GM19193 (cell line): ENCODE measurements around the gene PADI1.

Source experiments
- POLR2A ChIP-seq: IDR thresholded peaks from 4 replicates; pipeline ENCODE4 v1.6.1; 2011; ENCODE audit not compliant: insufficient read depth, insufficient read length; ENCODE audit errors: extremely low read depth

The PADI1 gene

GRCh38 chr1:17168091-17168876, 36.6 kb upstream of the PADI1 start:
- no peak for TF ChIP-seq POLR2A

GRCh38 chr1:17170571-17170970, 34.4 kb upstream of the PADI1 start:
- TF ChIP-seq POLR2A: no peak

GRCh38 chr1:17173217-17173616, 31.7 kb upstream of the PADI1 start:
- TF ChIP-seq POLR2A: no peak

- no peak for TF ChIP-seq POLR2A
Measured at GRCh38 chr1:17176306-17177061, 28.4 kb upstream of the PADI1 start.

GRCh38 chr1:17177651-17178050, 27.3 kb upstream of the PADI1 start:
- no peak for TF ChIP-seq POLR2A

- TF ChIP-seq POLR2A: no peak
Measured at GRCh38 chr1:17181781-17182464, 23.0 kb upstream of the PADI1 start.

- TF ChIP-seq POLR2A: no peak
Measured at GRCh38 chr1:17183388-17184160, 21.4 kb upstream of the PADI1 start.

GRCh38 chr1:17184161-17184665, 20.7 kb upstream of the PADI1 start:
- TF ChIP-seq POLR2A: no peak

GRCh38 chr1:17184822-17185484, 20.0 kb upstream of the PADI1 start:
- no peak for TF ChIP-seq POLR2A

GRCh38 chr1:17185485-17185860, 19.5 kb upstream of the PADI1 start:
- no peak for TF ChIP-seq POLR2A

GRCh38 chr1:17186216-17186909, 18.6 kb upstream of the PADI1 start:
- no peak for TF ChIP-seq POLR2A

- no peak for TF ChIP-seq POLR2A
Measured at GRCh38 chr1:17187051-17187450, 17.9 kb upstream of the PADI1 start.

GRCh38 chr1:17188217-17188616, 16.7 kb upstream of the PADI1 start:
- no peak for TF ChIP-seq POLR2A
